KMS-11 (cell line): ENCODE data around the gene DLG2.

Source experiments
- H2AFZ ChIP-seq: fragments of 200-600 bp; sonication (generic); 2 replicates; pipeline ENCODE4 v1.6.1; 2016; ENCODE audit warnings: antibody characterized with exemption, mixed run types, low read depth
- H3K27ac ChIP-seq: fragments of 200-600 bp; sonication (generic); 2 replicates; pipeline ENCODE4 v1.6.1; 2016; ENCODE audit warnings: mild to moderate bottlenecking, mixed run types
- H3K27me3 ChIP-seq: fragments of 200-600 bp; sonication (generic); 2 replicates; pipeline ENCODE4 v1.6.1; 2017; ENCODE audit warnings: mild to moderate bottlenecking, low read depth, mixed run types, moderate library complexity; ENCODE audit not compliant: insufficient read depth
- H3K36me3 ChIP-seq: fragments of 200-600 bp; sonication (generic); 2 replicates; pipeline ENCODE4 v1.6.1; 2017; ENCODE audit warnings: mild to moderate bottlenecking, mixed run types; ENCODE audit not compliant: insufficient read depth
- H3K4me1 ChIP-seq: fragments of 200-600 bp; sonication (generic); 2 replicates; pipeline ENCODE4 v1.6.1; 2016; ENCODE audit warnings: mild to moderate bottlenecking, low read depth, mixed run types; ENCODE audit not compliant: poor library complexity, severe bottlenecking
- H3K4me2 ChIP-seq: fragments of 200-600 bp; sonication (generic); 2 replicates; pipeline ENCODE4 v1.7.0; 2016; ENCODE audit warnings: mild to moderate bottlenecking, mixed run types
- H3K4me3 ChIP-seq: fragments of 200-600 bp; sonication (generic); IDR thresholded peaks from 2 replicates; pipeline ENCODE4 v1.6.1; 2017; ENCODE audit warnings: low read depth, low read length, mixed read lengths; ENCODE audit not compliant: insufficient read depth
- H3K79me2 ChIP-seq: fragments of 200-600 bp; sonication (generic); 2 replicates; pipeline ENCODE4 v1.6.1; 2016; ENCODE audit warnings: low read depth, mixed run types; ENCODE audit not compliant: insufficient read depth
- H3K9ac ChIP-seq: fragments of 200-600 bp; sonication (generic); 2 replicates; pipeline ENCODE4 v1.6.1; 2016; ENCODE audit warnings: mild to moderate bottlenecking, mixed run types
- H4K20me1 ChIP-seq: fragments of 200-600 bp; sonication (generic); 2 replicates; pipeline ENCODE4 v1.6.1; 2016; ENCODE audit warnings: mild to moderate bottlenecking, mixed run types; ENCODE audit not compliant: insufficient read depth
- TF ChIP-seq, protein P1 (sequence below): fragments of 200-600 bp; sonication (generic); conservative IDR thresholded peaks from 2 replicates; pipeline ENCODE4 v1.6.1; 2017; ENCODE audit warnings: low read depth, mild to moderate bottlenecking, antibody characterized with exemption, low read length, moderate library complexity, mixed read lengths

Gene DLG2

DNA sequence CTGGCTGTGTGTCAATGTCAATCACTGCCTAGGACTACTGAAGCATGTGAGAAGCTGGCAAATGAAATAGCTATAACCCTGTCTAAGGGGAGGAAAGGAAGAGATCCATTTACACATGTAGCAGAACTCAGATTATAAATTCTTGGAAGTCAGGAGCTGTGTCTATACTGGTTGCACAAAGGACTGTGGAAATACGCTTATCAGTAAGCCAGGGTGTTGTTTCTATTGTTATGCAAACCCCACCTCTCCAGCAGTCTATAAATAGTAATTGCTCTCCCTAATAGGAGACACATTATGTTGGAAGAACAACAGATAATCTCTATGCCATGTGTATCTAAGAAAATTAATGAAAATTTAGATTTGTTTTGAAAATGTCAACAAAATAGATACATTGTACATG, 1647.6 kb downstream of the DLG2 start:
- Histone ChIP-seq H3K4me3 (no peak overlapping the region), H3K4me2 (no peak overlapping the region), H3K9ac (no peak overlapping the region), H4K20me1 (no peaks in the 10 kb centered on the region), H3K79me2 (no peaks in the 10 kb centered on the region), H3K36me3 (no peaks in the 10 kb centered on the region), H3K4me1 (no peaks in the 10 kb centered on the region), H3K27me3 (no peaks in the 10 kb centered on the region), H2AFZ (no peak overlapping the region), H3K27ac (no peak overlapping the region)
- TF ChIP-seq, protein P1, sequence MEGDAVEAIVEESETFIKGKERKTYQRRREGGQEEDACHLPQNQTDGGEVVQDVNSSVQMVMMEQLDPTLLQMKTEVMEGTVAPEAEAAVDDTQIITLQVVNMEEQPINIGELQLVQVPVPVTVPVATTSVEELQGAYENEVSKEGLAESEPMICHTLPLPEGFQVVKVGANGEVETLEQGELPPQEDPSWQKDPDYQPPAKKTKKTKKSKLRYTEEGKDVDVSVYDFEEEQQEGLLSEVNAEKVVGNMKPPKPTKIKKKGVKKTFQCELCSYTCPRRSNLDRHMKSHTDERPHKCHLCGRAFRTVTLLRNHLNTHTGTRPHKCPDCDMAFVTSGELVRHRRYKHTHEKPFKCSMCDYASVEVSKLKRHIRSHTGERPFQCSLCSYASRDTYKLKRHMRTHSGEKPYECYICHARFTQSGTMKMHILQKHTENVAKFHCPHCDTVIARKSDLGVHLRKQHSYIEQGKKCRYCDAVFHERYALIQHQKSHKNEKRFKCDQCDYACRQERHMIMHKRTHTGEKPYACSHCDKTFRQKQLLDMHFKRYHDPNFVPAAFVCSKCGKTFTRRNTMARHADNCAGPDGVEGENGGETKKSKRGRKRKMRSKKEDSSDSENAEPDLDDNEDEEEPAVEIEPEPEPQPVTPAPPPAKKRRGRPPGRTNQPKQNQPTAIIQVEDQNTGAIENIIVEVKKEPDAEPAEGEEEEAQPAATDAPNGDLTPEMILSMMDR = no peak

DNA sequence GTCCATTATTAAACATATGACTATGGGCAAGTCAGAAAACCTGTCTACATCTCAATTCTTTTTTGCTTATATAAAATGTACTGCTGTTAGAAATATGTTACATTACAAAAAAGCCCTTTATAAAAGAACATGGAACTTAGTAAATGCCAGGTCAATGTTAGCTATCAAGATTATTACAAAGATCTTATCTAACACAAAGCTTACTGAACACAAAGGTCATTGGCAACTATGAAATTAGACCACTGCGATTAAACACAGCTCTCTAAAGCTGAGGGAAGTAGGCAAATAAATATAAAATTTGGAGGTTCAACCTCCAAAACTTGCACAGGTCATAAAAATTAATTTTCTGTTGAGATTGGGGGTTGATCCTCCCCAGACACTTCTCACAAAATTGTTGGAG, 1648.2 kb downstream of the DLG2 start:
- Histone ChIP-seq H3K4me3 (no peak overlapping the region), H3K79me2 (no peaks in the 10 kb centered on the region), H3K27me3 (no peaks in the 10 kb centered on the region)

DNA sequence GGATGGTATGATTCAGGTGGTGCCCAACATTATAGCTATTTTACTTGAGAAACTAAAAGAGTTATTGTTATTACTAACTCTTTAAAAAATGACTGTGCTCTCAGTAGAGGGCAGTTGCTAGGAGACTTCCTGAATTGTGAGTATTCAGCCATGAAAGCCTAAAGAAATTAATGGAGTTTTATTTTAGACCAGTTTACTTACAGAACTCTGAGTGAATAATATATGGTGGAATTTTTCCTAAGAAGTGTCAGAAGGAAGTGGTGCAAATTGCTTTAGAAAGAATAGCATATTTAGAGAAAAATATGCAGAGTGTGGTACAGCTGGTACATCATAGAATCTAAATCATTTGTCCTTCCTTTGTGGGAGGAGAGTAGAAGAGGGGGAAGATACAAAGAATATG, 1651.1 kb downstream of the DLG2 start:
- TF ChIP-seq, protein P1 = no peak
- Histone ChIP-seq H2AFZ (no peak overlapping the region), H3K27me3 (no peaks in the 10 kb centered on the region), H3K4me2 (no peak overlapping the region), H3K4me1 (no peaks in the 10 kb centered on the region), H3K9ac (no peak overlapping the region), H4K20me1 (no peaks in the 10 kb centered on the region), H3K79me2 (no peaks in the 10 kb centered on the region), H3K36me3 (no peaks in the 10 kb centered on the region), H3K4me3 (no peak overlapping the region), H3K27ac (no peak overlapping the region)

More for the DNA sequence above, 1648.2 kb downstream of the DLG2 start:
- H3K4me2 ChIP-seq = no peak overlapping the region
- H3K27ac ChIP-seq = no peak overlapping the region
- no peak overlapping the region for H2AFZ ChIP-seq
- no peak overlapping the region for H3K9ac ChIP-seq
- no peaks in the 10 kb centered on the region for H3K4me1 ChIP-seq
- H4K20me1 ChIP-seq = no peaks in the 10 kb centered on the region
- H3K36me3 ChIP-seq = no peaks in the 10 kb centered on the region
- TF ChIP-seq, protein P1 = no peak

DNA sequence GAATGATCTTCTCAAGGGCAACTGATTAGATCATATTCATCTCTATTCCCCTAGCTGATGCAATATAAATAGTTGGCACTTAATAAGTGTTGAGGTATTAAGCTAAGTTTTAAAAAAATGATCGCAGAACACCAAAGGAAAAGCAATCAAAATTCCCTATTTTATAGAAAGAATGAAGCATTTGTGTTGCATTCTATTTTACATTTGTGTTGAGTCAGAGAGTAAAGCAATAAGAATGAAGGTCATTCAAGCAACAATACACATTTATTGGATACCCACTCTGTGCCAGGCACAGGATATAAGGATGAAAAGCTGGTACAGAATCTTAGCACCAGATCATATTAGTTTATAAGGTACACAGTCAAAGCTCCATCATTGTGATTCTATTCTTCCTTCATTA, 1654.6 kb downstream of the DLG2 start:
- H3K4me2 ChIP-seq = no peak overlapping the region
- no peak overlapping the region for H3K4me3 ChIP-seq

More for the DNA sequence above, 1654.6 kb downstream of the DLG2 start:
- Histone ChIP-seq H3K27ac (no peak overlapping the region), H3K4me1 (no peaks in the 10 kb centered on the region), H2AFZ (no peak overlapping the region), H3K27me3 (no peaks in the 10 kb centered on the region), H3K9ac (no peak overlapping the region), H3K36me3 (no peaks in the 10 kb centered on the region), H3K79me2 (no peaks in the 10 kb centered on the region), H4K20me1 (no peaks in the 10 kb centered on the region)
- TF ChIP-seq, protein P1 = no peak
